Body of pancreas (tissue), 4 donors: Measurements from ENCODE around the gene SERP1.
A peak's percentile ranks its signal among the peaks of the same experiment; 100 is the strongest.

Source experiments
- POLR2A ChIP-seq, 3 donors: fragments of 450-650 bp; IDR thresholded peaks; one replicate each; pipeline ENCODE4 v1.6.1; 2016; ENCODE audit warnings: antibody characterized with exemption in 3 of 3, mild to moderate bottlenecking in 2 of 3
- TF ChIP-seq, protein P1 (sequence below), 7 experiments: fragments of 450-650 bp in 4 of 7; fragments of 200-600 bp in 3 of 7; sonication (generic) in 3 of 7; IDR thresholded peaks; one replicate each; pipeline ENCODE4 v1.5.1; 2016 to 2019; ENCODE audit warnings: antibody characterized with exemption in 7 of 7

DNA sequence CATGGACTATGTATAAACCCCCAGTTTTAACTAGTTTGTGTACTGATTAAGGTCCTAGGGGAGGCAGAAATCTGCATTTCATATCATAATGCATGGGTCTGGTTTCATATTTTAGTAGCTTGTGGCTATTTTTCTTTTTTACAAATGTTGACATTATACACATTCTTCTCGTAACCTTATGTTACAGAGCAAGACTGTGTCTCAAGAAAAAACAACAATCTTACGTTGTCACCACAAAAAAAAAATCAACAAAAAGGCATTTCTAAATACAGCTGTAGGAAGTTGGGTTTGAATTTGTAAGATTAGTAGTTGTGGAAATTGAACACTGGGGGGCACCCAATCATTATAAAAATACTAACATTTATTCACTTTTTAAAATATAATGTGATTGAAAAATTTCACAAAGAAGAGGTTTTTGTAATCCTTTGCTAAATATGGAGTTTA, 17.9 kb downstream of the SERP1 start:
- TF ChIP-seq, protein P1, sequence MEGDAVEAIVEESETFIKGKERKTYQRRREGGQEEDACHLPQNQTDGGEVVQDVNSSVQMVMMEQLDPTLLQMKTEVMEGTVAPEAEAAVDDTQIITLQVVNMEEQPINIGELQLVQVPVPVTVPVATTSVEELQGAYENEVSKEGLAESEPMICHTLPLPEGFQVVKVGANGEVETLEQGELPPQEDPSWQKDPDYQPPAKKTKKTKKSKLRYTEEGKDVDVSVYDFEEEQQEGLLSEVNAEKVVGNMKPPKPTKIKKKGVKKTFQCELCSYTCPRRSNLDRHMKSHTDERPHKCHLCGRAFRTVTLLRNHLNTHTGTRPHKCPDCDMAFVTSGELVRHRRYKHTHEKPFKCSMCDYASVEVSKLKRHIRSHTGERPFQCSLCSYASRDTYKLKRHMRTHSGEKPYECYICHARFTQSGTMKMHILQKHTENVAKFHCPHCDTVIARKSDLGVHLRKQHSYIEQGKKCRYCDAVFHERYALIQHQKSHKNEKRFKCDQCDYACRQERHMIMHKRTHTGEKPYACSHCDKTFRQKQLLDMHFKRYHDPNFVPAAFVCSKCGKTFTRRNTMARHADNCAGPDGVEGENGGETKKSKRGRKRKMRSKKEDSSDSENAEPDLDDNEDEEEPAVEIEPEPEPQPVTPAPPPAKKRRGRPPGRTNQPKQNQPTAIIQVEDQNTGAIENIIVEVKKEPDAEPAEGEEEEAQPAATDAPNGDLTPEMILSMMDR (IDR thresholded peaks at IDR 0.05): peak in 6 of 7 experiments; percentile 19 to 51 (median 44)
- no peak for TF ChIP-seq POLR2A (IDR thresholded peaks at IDR 0.05)
